HL-60 (cell line): ENCODE data around the gene SMAD5.

Source experiments
- DNase-seq, 2 experiments: peaks; one replicate each; pipeline ENCODE4 v3.0.0-alpha.2; 2010 to 2020; ENCODE audit warnings: low read depth in 1 of 2, low spot score in 1 of 2
- H3K27ac ChIP-seq: fragments of 250-450 bp; sonication (Bioruptor Pico); replicated peaks from 2 replicates; pipeline ENCODE4 v1.5.1; 2020; ENCODE audit warnings: mild to moderate bottlenecking, moderate library complexity
- H3K27me3 ChIP-seq: fragments of 250-450 bp; sonication (Bioruptor Pico); 2 replicates; pipeline ENCODE4 v1.5.1; 2021; ENCODE audit warnings: mild to moderate bottlenecking, moderate library complexity; ENCODE audit not compliant: insufficient read depth, poor library complexity, severe bottlenecking
- H3K4me3 ChIP-seq: replicated peaks from 2 replicates; pipeline ENCODE4 v1.5.1; 2011; ENCODE audit warnings: mild to moderate bottlenecking, control low read depth, low read length; ENCODE audit not compliant: insufficient read depth
- GABPA ChIP-seq: IDR thresholded peaks from 2 replicates; pipeline ENCODE4 v1.6.1; 2012; ENCODE audit warnings: low read depth
- POLR2AphosphoS5 ChIP-seq: IDR thresholded peaks from 2 replicates; pipeline ENCODE4 v1.6.1; 2012; ENCODE audit warnings: low read depth
- SPI1 ChIP-seq: IDR thresholded peaks from 2 replicates; pipeline ENCODE4 v1.6.1; 2012; ENCODE audit warnings: low read depth, mild to moderate bottlenecking, borderline replicate concordance
- TF ChIP-seq, protein P1 (sequence below): IDR thresholded peaks from one replicate; pipeline ENCODE4 v1.5.1; 2011; ENCODE audit warnings: low read length, control low read depth, inconsistent platforms; ENCODE audit not compliant: insufficient read depth
- TF ChIP-seq, protein P2 (sequence below): IDR thresholded peaks from 2 replicates; pipeline ENCODE4 v1.6.1; 2012; ENCODE audit warnings: low read depth; ENCODE audit not compliant: insufficient replicate concordance

Gene SMAD5

DNA sequence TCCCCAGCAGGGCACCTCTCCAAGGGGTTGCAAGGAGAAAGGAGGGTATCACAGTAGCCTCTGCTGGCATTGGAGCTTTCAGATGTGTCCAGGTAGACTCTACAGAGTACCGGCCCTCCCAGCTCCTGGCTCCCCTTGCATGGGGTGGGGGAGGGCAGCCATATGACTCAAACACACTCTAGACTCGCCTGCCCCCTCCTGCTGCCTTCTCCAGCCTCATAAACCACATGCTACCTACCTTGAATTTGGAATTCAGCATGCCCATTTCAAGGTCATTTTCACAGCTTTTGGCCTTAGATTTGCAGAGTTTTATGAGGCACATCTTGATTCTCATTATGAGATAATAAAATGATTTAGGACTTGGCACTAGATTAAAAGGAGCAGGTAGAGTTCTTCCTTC lies 93.2 kb downstream of the SMAD5 start:
- no peaks in the 10 kb centered on the region for H3K27me3 ChIP-seq
- no peak overlapping the region for H3K4me3 ChIP-seq
- no peak overlapping the region for H3K27ac ChIP-seq
- TF ChIP-seq, protein P1, sequence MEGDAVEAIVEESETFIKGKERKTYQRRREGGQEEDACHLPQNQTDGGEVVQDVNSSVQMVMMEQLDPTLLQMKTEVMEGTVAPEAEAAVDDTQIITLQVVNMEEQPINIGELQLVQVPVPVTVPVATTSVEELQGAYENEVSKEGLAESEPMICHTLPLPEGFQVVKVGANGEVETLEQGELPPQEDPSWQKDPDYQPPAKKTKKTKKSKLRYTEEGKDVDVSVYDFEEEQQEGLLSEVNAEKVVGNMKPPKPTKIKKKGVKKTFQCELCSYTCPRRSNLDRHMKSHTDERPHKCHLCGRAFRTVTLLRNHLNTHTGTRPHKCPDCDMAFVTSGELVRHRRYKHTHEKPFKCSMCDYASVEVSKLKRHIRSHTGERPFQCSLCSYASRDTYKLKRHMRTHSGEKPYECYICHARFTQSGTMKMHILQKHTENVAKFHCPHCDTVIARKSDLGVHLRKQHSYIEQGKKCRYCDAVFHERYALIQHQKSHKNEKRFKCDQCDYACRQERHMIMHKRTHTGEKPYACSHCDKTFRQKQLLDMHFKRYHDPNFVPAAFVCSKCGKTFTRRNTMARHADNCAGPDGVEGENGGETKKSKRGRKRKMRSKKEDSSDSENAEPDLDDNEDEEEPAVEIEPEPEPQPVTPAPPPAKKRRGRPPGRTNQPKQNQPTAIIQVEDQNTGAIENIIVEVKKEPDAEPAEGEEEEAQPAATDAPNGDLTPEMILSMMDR = no peak
- TF ChIP-seq, protein P2, sequence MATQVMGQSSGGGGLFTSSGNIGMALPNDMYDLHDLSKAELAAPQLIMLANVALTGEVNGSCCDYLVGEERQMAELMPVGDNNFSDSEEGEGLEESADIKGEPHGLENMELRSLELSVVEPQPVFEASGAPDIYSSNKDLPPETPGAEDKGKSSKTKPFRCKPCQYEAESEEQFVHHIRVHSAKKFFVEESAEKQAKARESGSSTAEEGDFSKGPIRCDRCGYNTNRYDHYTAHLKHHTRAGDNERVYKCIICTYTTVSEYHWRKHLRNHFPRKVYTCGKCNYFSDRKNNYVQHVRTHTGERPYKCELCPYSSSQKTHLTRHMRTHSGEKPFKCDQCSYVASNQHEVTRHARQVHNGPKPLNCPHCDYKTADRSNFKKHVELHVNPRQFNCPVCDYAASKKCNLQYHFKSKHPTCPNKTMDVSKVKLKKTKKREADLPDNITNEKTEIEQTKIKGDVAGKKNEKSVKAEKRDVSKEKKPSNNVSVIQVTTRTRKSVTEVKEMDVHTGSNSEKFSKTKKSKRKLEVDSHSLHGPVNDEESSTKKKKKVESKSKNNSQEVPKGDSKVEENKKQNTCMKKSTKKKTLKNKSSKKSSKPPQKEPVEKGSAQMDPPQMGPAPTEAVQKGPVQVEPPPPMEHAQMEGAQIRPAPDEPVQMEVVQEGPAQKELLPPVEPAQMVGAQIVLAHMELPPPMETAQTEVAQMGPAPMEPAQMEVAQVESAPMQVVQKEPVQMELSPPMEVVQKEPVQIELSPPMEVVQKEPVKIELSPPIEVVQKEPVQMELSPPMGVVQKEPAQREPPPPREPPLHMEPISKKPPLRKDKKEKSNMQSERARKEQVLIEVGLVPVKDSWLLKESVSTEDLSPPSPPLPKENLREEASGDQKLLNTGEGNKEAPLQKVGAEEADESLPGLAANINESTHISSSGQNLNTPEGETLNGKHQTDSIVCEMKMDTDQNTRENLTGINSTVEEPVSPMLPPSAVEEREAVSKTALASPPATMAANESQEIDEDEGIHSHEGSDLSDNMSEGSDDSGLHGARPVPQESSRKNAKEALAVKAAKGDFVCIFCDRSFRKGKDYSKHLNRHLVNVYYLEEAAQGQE = no peak
- DNase-seq = no peak

DNA sequence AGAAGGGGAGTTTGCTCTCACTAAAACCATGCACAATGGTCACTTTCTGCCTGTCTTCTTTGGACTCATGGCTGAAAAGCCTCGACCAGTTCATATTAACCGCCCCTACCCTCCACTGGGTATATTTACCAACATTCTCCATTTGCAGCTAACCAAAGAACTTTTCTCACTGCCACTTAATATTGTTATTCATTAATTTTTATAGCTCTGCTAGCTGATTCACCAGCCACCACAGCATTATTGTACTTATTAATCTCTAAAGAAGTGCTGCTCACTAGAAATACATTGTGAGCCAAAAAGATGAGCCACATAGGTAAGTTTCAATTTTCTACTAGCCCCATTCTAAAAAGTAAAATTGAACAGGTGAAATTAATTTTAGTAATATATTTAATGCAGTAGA lies 93.8 kb downstream of the SMAD5 start:
- Histone ChIP-seq H3K27me3 (no peaks in the 10 kb centered on the region), H3K27ac (no peak overlapping the region), H3K4me3 (no peak overlapping the region)
- TF ChIP-seq GABPA (no peak), SPI1 (no peak), POLR2AphosphoS5 (no peak)
- TF ChIP-seq, protein P2 = no peak
- TF ChIP-seq, protein P1 = no peak
- DNase-seq = no peak

DNA sequence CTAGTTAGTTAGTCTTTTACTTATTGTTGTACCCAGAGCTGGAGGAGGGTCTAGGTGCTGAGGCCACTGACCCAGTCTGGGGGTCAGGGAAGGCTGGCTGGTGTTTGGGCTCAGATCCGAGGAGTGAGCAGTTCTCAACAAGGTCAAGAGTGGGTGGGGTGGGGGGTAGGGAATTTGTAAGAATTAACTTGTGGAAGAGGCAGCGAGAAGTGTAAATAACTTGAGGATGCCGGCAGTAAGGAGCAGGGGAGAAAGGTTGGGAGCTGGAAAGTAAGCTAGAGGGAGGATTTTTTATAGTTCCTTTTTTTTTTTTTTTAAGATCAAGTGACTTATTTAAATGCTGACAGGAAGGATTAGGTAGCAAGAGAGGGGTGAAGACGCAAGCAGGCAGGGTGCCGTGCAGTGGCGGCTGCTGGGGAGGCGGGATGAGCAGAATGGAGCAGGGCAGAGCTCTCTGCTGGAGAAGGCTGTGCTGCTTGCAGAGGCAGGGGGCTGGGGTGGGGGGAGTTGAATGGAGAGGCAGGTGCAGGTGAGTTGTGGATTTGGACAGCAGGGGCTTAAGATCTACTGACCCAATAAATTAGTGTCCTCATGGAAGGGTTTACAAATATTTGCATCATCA lies 95.6 kb downstream of the SMAD5 start:
- no peak for DNase-seq
- Histone ChIP-seq H3K27ac (no peak overlapping the region), H3K27me3 (no peaks in the 10 kb centered on the region), H3K4me3 (no peak overlapping the region)
- no peak for TF ChIP-seq SPI1
- no peak for TF ChIP-seq GABPA
- TF ChIP-seq, protein P2 = no peak

DNA sequence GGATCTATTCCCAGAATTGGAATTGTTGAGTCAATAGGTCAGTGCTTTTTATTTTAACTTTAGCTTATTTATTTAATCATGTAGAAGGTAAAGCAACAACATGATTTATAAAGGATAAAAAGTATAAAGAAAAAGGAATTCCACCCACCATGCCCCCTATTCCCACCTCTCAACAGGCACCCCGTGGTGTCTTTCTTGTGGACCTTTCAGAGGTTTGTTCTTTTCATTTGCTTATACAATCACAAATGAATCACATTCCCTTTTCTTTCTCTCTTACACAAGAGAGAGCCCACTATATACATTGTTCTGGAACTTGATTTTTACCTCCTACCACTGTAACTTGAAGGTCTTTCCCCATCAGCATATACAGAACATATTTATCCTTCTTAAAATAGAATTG lies 97.5 kb downstream of the SMAD5 start:
- no peak overlapping the region for H3K4me3 ChIP-seq

More for the DNA sequence above, 97.5 kb downstream of the SMAD5 start:
- H3K27me3 ChIP-seq = no peaks in the 10 kb centered on the region
- no peak for TF ChIP-seq POLR2AphosphoS5
- no peak for TF ChIP-seq GABPA
- TF ChIP-seq SPI1 = no peak
- TF ChIP-seq, protein P1 = no peak
- TF ChIP-seq, protein P2 = no peak
- H3K27ac ChIP-seq = no peak overlapping the region
- DNase-seq = no peak
